CD4-positive, alpha-beta T cell treated with Interleukin-15 for 4 hours (primary cell): Measurements from ENCODE around the gene DIP2B.

Experiments
- DNase-seq: peaks from one replicate; pipeline ENCODE4 v3.0.0-alpha.2; 2020; ENCODE audit warnings: low spot score

The DIP2B gene

DNA sequence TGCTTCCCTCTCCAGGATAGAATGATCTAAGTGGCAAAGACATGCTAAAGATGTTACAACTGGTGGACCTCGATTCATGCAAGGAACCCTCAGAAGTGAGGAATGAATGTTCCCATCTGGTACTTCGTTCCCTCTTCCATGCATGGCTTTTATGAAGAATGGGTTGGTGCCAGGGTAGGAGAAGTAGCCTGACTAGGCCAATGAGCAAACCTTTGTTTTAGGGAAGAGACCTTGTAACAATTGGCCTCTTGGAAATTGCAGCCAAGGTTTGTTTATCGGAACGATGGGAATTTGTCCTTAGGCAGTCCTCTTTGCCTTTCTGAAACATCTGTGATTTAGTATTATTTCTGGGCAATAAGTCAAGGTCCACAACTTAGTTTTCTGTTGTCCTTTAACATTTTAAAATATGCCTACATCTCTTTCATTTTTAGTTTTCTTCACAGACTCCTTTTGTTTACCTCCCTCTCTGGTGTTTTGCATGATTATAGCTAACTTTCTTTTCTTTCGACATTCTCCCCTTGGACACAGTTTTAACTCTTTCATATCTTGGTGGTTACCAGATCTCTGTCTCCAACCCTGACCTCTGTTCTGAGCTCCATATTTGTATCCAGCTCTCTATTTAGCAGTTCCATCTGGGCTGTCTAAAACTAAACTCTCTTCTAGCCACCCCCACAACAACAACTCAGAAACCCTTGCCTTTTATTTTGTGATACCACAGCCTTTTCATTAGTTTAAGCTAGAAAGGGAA lies 70.0 kb downstream of the DIP2B start:
- no peak for DNase-seq

GRCh38 chr12:50579757-50580267 lies 75.0 kb downstream of the DIP2B start:
- DNase-seq: no peak

DNA sequence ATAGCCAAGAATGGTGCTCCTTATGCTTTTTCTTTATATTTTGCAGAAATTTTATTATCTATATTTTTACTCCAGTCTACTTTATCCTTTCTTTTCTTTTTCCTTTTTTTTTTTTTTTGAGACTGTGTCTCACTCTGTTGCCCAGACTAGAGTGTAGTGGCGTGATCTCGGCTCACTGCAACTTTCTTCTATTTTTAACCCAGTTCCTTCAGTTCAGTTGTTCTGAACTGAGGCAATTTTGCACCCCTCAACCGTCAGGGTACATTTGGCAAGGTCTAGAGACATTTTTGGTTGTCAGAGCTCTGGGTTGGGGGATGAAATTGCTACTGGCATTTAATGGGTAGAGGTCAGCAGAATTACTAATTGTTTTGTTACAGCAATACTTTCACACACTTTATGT lies 75.7 kb downstream of the DIP2B start:
- no peak for DNase-seq

DNA sequence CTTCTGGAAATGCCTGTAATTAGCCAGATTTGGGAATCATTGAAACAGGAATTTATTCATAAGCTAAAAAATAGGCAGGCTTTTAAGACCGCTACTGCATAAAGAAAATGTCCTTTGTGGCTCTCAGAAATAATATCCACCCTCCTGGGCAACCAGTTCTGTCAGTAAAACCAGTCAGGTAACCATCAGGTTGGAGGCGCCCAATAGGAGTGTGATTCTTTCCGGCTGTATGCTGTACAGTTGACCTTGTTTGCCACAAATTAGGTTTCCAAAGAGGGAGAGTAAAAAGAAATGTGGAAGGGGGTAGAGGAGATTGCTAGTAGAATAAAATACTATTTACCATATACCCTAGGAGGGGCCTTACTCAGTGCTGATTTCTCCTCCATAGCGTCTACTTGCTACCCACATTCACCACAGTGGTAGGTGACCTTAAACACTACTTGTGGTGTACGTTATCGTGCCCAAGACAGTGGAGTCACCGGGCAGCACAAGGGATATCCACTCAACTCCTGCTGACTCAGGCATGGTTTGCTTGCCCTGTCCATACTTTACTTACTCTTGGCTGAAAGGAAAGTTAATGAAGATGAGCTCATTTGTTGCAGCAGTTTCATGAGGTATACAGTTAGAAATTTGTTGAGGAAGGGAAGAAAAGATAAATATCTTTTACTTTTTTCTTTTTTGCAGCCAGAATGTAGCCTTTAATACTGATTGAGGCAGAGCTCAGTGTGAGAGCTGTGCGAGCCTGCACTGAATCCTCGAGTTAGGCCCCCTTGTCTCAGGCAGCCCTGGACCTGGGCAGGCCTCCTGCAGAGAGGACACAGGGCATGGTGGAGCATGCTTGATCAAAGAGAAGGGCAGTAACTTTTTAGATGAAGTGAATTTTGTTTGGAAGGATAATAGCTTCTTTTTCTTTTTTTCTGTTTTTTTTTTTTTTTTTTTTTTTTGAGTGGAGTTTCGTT lies 76.7 kb downstream of the DIP2B start:
- no peak for DNase-seq

DNA sequence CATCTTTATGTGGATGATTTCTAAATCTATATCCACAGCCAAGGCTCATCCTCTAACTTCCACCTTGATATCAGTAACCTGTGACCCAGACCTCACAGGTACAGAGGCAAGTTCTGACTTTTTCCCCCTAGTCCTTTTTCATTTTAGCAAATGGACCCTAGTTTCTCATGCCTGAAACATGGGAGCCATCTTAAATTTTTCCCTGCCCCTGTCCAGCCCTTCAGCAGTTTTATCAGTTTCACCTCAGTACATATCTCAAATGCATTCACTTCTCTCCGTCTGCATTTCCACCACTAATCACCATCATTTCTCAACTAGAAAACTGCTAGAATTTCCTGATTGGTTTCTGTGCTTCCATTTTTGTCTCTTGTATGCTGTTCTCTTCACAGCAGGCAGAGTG lies 79.3 kb downstream of the DIP2B start:
- no peak for DNase-seq

GRCh38 chr12:50589650-50590435 lies 85.1 kb downstream of the DIP2B start:
- no peak for DNase-seq

DNA sequence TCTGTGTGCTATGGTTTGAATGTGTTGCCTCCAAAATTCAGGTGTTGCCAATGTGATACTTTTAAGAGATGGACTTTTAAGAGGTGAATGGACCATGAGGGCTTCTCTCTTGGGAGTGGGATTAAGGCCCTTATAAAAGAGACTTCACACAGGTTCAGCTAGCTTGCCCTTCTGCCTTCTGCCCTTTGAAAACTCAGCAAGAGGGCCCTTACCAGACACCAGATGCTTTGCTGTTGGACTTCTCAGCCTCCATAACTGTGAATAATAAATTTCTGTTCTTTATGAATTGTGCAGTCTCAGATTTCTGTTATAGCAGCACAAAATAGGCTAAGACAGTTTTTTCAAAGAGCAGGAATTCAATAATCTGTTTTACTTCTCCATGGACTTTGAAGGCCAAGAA lies 86.1 kb downstream of the DIP2B start:
- no peak for DNase-seq

DNA sequence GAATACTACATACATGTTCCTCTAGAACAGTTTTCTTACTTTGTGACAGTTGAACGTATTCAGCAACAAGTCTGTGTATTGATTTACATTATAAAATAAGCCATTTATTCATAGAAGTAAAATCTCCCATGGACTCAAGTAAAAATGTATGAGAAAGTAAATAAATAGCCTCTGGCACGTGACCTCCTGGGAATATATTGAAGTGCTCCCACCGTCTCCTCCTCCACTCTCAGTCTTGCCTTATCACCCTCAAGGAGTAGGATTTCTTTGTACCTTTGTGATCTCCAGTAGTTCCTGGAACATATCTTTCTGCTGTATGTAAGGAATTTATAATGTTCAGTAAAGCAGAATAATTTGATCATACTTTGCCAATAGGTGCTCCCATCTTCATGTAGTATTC lies 90.9 kb downstream of the DIP2B start:
- DNase-seq: no peak

- peak; percentile 59 for DNase-seq
These were observed 92.7 kb downstream of the DIP2B start for GRCh38 chr12:50597200-50598195.

GRCh38 chr12:50598321-50598862 lies 93.6 kb downstream of the DIP2B start:
- no peak for DNase-seq

GRCh38 chr12:50599366-50600095 lies 94.7 kb downstream of the DIP2B start:
- DNase-seq: no peak

- DNase-seq: no peak
These were observed 95.6 kb downstream of the DIP2B start for GRCh38 chr12:50600364-50600763.

DNA sequence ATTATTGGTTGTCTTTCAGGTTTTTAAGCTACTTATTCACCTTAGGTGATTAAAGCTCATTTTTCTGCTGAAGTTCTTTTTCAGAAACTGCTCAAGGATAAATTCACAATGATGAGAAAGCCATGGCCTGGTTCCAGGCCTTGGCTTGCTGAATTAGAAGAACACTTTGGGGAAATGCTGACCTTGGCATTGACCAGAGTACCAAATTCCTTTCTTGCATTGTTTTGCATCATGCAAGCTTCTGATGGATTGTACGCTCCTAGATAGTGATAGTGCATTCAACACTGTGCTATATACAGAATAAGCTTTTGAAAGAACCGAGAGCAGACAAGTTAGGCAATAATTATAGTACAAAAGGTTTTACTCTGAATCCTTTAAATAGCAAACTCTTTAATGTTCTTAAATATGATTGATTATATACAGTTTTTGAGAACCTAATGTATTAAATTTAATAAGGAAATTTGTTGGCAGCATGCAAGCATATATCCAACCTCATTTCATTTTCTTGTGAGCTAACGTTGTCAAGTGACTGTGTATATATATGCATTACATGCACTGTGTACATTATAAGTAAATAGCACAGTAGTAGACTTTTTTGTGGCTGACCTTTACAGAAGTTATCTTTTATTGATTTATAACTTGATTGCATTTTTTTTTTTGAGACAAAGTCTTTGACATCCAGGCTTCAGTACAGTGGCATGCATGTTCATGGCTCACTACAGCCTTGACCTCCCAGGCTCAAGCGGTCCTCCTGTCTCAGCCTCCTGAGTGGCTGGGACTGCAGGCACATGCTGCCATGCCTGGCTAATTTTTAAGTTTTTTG lies 99.2 kb downstream of the DIP2B start:
- no peak for DNase-seq

DNA sequence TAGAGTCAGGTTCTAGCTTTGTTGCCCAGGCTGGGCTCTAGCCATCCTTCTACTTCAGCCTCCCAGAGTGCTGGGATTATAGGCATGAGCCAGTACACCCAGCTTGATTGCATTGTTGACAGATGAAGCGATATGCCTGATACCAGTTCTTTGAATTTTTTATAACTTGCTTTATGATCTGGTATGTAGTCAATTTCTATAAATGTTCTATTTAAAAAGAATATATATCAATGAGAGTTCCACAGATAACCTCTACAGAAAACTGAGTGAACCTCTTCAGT lies 99.8 kb downstream of the DIP2B start:
- DNase-seq: no peak

DNA sequence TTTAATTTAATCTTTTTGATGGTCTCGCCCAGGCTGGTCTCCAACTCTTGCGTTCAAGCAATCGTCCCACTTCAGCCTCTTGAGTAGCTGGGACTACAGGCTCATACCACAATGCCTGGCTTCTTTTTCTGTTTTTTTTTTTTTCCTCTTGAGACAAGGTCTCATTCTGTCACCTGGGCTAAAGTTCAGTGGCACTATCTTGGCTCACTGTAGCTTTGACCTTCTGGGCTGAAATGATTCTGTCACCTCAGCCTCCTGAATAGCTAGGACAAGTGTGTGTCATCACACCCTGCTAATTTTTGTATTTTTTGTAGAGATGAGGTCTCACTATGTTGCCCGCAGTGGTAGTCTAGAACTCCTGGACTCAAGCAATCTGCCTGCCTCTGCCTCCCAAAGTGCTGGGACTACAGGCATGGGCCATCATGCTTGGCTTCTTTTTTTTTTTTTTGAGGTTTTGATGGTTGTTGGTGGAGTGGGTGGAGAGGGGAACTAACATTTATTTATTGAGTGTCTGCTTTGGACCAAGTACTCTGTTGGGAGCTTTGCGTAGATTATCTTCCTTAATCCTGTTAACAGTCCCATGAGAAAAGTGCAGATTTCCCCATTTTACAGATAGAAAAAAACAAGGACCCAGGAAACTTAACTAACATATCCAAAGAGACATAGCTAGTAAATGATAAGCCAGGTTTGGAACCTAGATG lies 102.0 kb downstream of the DIP2B start:
- no peak for DNase-seq

DNA sequence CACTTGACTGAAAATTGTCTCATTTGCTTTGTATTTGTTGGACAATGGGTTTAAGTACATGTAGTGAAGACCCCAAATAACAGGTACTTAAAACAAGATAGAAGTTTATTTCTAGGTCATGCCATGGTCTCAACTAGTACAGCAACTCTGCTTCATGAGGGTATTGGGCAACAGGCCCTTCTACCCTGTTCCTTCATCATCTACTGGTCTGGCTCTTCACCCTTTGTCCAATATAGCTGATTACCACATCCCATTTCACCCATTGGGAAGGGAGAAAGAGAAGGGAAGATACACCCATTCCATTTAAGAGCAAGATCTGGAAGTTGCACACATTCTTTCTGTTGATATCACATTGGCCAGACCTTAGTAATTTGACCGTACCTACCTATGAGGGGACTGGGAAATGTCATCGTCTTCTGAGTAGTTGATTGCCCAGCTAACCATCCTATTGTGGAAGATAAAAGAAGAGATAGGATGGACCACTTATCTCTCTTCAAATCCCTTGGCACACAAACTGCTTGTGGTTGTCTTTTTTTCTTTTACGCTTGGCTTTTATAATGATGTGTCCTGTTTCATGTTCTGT lies 104.6 kb downstream of the DIP2B start:
- DNase-seq: no peak

GRCh38 chr12:50610171-50610570 lies 105.4 kb downstream of the DIP2B start:
- DNase-seq: no peak

GRCh38 chr12:50611021-50611744 lies 106.4 kb downstream of the DIP2B start:
- DNase-seq: no peak
